HG03378 (cell line): ENCODE measurements around the gene BRAP.
"Not testable (repeated sequence)": the region's sequence is repeated elsewhere in the genome, so short reads cannot be mapped to it uniquely, and the experiment has no call there.

ENCODE experiments used
- ATAC-seq: cut with Tn5 transposase; IDR thresholded peaks from one replicate; pipeline ENCODE4 v1.9.1; 2021; ENCODE audit warnings: mild to moderate bottlenecking, moderate library complexity; ENCODE audit not compliant: unreplicated experiment

BRAP gene

DNA sequence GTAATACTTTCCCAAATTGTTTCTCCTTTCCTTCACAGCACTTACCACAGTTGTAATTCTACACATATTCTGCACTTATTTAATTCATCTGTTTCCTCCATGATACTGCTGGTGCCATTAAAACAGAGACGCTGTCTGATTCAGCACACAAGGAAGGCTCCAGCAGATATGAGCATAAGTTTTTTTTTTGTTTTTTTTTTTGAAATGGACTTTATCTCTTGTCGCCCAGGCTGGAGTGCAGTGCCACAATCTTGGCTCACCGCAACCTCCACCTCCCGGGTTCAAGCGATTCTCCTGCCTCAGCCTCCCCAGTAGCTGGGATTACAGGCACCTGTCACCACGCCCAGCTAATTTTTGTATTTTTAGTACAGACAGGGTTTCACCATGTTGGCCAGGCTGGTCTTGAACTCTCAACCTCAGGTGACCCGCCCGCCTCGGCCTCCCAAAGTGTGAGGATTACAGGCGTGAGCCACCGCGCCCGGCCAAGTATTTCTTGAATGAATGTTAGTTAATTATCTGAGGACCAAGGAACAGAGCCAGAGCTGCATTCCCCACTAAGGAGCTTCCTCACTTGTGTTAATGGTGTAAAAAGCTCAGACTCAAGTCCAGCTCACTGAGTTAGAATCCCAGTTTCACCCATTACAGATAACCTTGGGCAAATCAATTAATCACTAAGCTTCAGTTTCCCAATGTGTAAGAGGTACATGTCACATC lies 1.1 kb downstream of the BRAP start:
- ATAC-seq, result not testable (repeated sequence)

DNA sequence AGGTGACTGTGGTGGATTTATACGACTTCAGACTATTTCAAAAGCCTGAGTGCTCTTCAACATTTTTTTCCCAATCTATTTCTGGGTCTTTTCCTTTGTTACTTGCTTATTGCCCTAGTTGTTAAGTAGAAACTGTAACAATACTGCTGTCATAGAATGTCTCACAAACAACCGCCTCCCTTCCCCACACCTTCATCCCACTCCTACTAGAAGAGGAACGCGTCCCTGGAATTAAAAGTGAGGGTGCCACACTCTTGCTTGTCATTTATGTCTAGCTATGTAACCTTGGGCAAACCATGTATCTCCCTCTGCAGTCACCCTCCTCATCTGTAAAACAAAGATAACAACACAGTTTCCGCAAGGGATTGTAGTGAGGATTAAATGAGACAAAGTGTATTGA lies 8.6 kb downstream of the BRAP start:
- no peak for ATAC-seq

- ATAC-seq, result no peak
Observed at GRCh38 chr12:111673503-111673902, 12.3 kb downstream of the BRAP start.

DNA sequence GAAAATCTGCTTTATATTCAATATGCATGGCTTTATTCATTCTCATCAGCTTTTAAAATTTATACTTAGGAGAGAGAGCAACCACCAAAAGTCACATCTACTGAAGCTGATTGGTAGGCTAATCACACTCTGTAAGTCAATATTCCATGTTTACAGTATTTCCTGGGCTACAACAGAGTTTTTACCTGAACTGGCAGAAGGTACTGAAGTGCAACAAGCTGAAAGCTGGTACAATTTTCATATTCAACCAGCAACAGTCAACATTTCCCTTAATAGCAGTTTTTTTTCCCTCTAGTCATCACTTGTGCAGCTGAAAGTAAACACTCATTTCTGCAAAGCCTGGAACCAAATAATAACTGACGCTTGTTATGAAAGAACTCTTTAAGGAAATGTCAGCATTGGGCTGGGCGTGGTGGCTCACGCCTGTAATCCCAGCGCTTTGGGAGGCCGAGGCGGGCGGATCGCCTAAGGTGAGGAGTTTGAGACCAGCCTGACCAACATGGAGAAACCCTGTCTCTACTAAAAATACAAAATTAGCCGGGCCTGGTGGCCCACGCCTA lies 12.9 kb downstream of the BRAP start:
- ATAC-seq, result no peak

- ATAC-seq, result no peak
Observed at GRCh38 chr12:111664961-111665865, 20.5 kb downstream of the BRAP start.

DNA sequence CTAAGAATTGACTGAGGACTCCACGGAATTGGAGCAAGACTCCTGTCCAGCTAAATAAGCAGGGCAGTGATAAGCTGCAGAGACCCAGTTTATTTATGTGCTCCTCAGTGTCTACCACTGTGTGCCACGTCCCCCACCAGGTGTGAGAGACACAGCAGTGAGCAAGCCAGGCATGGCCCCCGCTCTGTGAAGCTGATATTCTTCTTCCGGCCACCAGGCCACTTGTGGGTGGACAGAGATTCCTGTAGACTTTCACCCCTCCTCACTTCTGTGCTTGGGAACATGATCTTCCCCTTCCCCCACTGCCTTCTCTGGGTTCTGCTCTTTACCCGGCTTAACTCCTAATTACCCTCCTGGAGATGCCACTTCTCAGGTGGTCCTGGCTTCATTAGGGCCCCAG lies 21.3 kb downstream of the BRAP start:
- no peak for ATAC-seq

GRCh38 chr12:111656016-111656415 lies 29.7 kb downstream of the BRAP start:
- ATAC-seq, result no peak

DNA sequence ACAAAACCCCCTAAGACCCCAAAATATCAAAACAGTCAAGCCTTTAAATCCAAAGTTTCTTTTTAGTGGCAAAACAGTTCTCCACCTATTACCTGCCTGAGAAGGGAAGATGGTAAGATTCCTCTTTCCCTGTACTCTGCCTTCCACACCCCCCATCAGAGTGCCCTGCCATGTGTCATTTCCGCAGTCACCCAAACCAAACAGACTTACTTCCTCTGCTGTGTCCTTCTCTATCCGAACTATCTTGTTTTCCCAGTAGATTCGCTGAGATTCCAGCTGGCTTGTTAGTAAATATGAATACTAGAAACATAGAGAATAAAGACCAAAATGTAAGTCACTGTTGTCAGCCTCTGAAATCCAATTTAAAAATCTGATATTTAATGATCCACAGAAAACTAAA lies 30.4 kb downstream of the BRAP start:
- ATAC-seq, result no peak

GRCh38 chr12:111653596-111653995 lies 32.2 kb downstream of the BRAP start:
- ATAC-seq, result no peak

DNA sequence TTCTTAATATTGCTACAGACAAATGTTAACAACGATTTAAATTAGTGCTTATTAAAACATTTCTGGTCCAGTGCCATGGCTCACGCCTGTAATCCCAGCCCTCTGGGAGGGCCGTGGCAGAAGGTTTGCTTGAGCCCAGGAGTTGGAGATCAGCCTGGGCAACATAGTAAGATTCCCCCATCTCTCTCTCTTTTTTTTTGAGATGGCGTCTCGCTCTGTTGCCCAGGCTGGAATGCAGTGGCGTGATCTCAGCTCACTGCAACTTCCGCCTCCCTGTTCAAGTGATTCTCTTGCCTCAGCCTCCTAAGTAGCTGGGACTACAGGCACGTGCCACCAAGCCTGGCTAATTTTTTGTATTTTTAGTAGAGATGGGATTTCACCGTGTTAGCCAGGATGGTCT lies 33.2 kb downstream of the BRAP start:
- not testable (repeated sequence) for ATAC-seq

DNA sequence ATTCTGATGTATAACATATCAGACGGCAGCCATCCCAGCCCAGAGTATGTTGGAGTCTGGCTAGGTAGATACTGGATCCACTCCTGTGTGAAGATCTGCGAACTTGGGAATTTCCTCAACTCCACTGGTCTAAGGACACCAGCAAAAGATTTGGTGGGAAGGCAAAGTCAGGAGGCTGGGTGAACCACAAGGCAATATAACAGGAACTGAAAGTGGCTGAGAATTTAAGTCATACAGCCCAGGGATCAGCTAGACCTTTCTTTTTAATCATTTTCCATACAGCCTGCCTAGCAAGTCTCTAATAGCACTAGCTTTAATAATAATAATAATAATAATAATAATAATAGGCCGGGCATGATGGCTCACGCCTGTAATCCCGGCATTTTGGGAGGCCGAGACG lies 34.8 kb downstream of the BRAP start:
- ATAC-seq, result no peak

DNA sequence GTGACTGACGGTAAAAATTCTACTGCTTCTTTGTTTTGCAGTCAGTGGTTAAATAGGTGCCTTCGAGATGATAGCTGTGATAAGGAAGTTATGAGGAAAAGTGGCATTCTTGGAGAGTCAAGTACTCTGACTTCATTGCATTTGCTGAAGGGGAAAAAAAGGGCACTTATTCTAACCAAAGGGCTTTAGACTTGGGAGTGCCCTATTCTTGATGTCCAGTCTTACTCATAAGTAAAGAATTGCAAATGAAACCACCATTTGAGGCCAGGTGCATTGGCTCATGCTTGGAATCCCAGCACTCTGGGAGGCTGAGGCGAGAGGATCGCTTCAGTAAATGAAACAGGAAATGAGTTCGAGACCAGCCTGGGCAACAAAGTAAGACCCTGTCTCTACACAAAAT lies 40.3 kb downstream of the BRAP start:
- ATAC-seq, result no peak

DNA sequence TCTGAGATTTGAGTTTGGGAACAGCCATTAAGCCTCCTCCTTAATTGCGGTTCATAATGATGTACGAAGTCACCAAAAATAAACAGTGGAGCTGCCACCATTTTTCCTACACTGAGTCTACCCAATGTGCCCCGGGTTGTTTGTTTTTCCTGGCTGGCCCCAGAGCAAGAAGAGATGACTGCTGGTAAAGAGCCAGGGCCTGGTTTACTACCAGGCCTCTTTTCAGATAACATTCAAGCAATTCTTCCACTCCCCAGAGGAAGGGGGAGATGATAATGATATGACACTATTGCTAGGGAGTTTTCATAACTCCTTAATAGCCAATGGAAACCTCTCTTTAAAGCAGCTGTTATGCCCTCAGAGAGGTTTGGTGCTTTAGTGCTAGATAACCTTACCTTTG lies 42.3 kb downstream of the BRAP start:
- no peak for ATAC-seq

- ATAC-seq, result no peak
Observed at GRCh38 chr12:111642681-111643426, 42.9 kb downstream of the BRAP start.

- no peak for ATAC-seq
Observed at GRCh38 chr12:111640506-111640905, 45.2 kb downstream of the BRAP start.

GRCh38 chr12:111638556-111638955 lies 47.2 kb downstream of the BRAP start:
- no peak for ATAC-seq

GRCh38 chr12:111636209-111636945 lies 49.4 kb downstream of the BRAP start:
- ATAC-seq, result no peak

DNA sequence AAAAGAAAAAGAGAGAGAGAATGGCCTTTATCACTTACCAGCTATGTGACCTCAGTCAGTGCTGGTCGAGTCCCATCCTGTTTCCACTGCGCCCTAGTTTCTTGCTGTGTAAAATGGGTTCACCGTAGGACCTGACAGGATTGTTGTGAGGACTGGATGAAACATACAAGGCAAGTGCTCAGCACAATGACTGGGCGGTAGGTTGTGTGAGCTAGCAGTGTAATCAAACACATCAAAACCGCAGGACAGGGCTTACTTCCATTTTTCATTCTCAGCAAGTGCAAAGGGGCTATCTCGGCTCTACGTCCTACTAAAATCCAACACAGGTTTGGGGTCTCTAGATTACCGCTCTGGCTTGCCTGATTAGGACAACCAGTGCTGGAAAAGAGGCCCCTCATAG lies 50.2 kb downstream of the BRAP start:
- no peak for ATAC-seq

DNA sequence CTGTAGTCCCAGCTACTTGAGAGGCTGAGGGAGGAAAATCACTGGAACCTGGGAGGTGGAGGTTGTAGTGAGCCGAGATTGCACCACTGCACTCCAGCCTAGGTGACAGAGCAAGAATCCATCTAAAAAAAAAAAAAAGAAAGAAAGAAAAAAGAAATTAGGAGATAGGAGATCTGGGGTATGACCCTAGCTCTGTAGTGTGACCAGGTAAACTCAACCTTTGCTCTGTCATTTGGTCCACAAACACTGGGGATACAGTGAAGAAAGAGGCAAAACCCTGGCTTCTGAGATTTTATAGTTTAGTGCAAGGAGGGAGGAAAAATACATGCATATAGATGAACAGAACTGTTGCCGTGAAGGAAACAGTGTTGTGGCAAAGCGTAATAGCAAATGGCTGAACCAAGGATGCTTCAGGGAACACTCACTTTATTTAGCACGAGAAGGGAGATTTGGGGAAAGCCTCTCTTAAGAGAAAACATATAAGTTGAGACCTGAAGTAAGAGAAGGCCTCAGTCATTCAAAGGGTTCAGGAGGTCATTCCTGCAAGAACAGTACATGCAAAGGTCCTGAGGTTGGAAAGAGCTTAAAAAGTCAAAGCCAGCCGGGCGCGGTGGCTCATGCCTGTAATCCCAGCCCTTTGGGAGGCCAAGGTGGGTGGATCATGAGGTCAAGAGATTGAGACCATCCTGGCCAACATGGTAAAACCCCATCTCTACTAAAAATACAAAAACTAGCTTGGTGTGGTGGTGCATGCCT lies 57.1 kb downstream of the BRAP start:
- no peak for ATAC-seq

- no peak for ATAC-seq
Observed at GRCh38 chr12:111626230-111626629, 59.5 kb downstream of the BRAP start.
